Endothelial cell (in vitro differentiated cells): Measurements from ENCODE around the gene CALN1. TPM values are rescaled to one million over a fixed set of nuclear protein-coding genes. Genes with fewer than 3 reads are reported as not detected.

Experiments used
- DNase-seq: peaks from one replicate; pipeline ENCODE4 v3.0.0; 2021; ENCODE audit warnings: low spot score
- H3K27ac Mint-ChIP-seq: one replicate; pipeline ENCODE4 v1.8.0; 2021; ENCODE audit warnings: mixed read lengths, inconsistent platforms; ENCODE audit not compliant: unreplicated experiment
- H3K27me3 Mint-ChIP-seq: one replicate; pipeline ENCODE4 v1.8.0; 2021; ENCODE audit warnings: mild to moderate bottlenecking, moderate library complexity, mixed read lengths, inconsistent platforms; ENCODE audit not compliant: unreplicated experiment
- H3K36me3 Mint-ChIP-seq: one replicate; pipeline ENCODE4 v1.8.0; 2021; ENCODE audit warnings: mild to moderate bottlenecking, low read depth, mixed read lengths, inconsistent platforms; ENCODE audit not compliant: unreplicated experiment
- H3K4me1 Mint-ChIP-seq: one replicate; pipeline ENCODE4 v1.8.0; 2021; ENCODE audit warnings: mild to moderate bottlenecking, mixed read lengths, inconsistent platforms; ENCODE audit not compliant: unreplicated experiment
- H3K4me3 Mint-ChIP-seq: one replicate; pipeline ENCODE4 v1.8.0; 2021; ENCODE audit warnings: mild to moderate bottlenecking, mixed read lengths, inconsistent platforms; ENCODE audit not compliant: unreplicated experiment
- H3K9me3 Mint-ChIP-seq: one replicate; pipeline ENCODE4 v1.8.0; 2021; ENCODE audit warnings: mixed read lengths, inconsistent platforms; ENCODE audit not compliant: unreplicated experiment
- CTCF ChIP-seq: fragments of 200-600 bp; sonication (generic); IDR thresholded peaks from one replicate; pipeline ENCODE4 v1.5.0; 2021; ENCODE audit warnings: antibody characterized with exemption; ENCODE audit not compliant: unreplicated experiment
- total RNA-seq: library from RNA; stranded (reverse); fragmentation: NEBNext Ultra II Directional; extraction: Animal tissue kit (Norgen Biotek cat#: 25700); gene quantifications from one replicate; pipeline ENCODE4 v1.2.1, GENCODE V29; 2021; ENCODE audit not compliant: unreplicated experiment

The CALN1 gene
- total RNA-seq, 1 donor from 2014 or later = 1.4 TPM

GRCh38 chr7:72114129-72114528, 298.0 kb downstream of the CALN1 start:
- H3K27me3 Mint-ChIP-seq = no peaks in the 10 kb centered on the region
- no peaks in the 10 kb centered on the region for H3K36me3 Mint-ChIP-seq
- H3K9me3 Mint-ChIP-seq = peaks cover 3% of the 10 kb centered on the region
- no peak overlapping the region for H3K4me3 Mint-ChIP-seq
- DNase-seq = no peak
- H3K27ac Mint-ChIP-seq = no peak overlapping the region
- H3K4me1 Mint-ChIP-seq = no peaks in the 10 kb centered on the region
- no peak for TF ChIP-seq CTCF

- Mint-ChIP-seq H3K27ac (no peak overlapping the region), H3K4me3 (no peak overlapping the region), H3K9me3 (peaks cover 9% of the 10 kb centered on the region), H3K36me3 (peaks cover 4% of the 10 kb centered on the region), H3K27me3 (no peaks in the 10 kb centered on the region), H3K4me1 (no peaks in the 10 kb centered on the region)
- no peak for DNase-seq
- TF ChIP-seq CTCF = no peak
Measured at GRCh38 chr7:72112992-72113391, 299.1 kb downstream of the CALN1 start.

- Mint-ChIP-seq H3K27me3 (no peaks in the 10 kb centered on the region), H3K27ac (no peak overlapping the region), H3K4me3 (no peak overlapping the region), H3K4me1 (no peaks in the 10 kb centered on the region), H3K36me3 (peaks cover 4% of the 10 kb centered on the region), H3K9me3 (peaks cover 9% of the 10 kb centered on the region)
- no peak for TF ChIP-seq CTCF
- no peak for DNase-seq
Measured at GRCh38 chr7:72112530-72112929, 299.6 kb downstream of the CALN1 start.

- H3K4me1 Mint-ChIP-seq = no peaks in the 10 kb centered on the region
- peaks cover 5% of the 10 kb centered on the region for H3K9me3 Mint-ChIP-seq
Measured at GRCh38 chr7:72111086-72111485, 301.1 kb downstream of the CALN1 start.

GRCh38 chr7:72109566-72109965, 302.6 kb downstream of the CALN1 start:
- Mint-ChIP-seq H3K36me3 (peaks cover 7% of the 10 kb centered on the region), H3K9me3 (peaks cover 5% of the 10 kb centered on the region), H3K4me1 (no peaks in the 10 kb centered on the region), H3K4me3 (no peak overlapping the region), H3K27me3 (peaks cover 2% of the 10 kb centered on the region), H3K27ac (no peak overlapping the region)
- TF ChIP-seq CTCF = no peak
- DNase-seq = no peak

More at GRCh38 chr7:72111086-72111485, 301.1 kb downstream of the CALN1 start:
- Mint-ChIP-seq H3K27ac (no peak overlapping the region), H3K36me3 (peaks cover 7% of the 10 kb centered on the region), H3K4me3 (no peak overlapping the region), H3K27me3 (peaks cover 2% of the 10 kb centered on the region)
- DNase-seq = no peak
- no peak for TF ChIP-seq CTCF
